ENCODE results near the gene OR5H14. TPM values are rescaled to one million over a fixed set of nuclear protein-coding genes. Genes with fewer than 3 reads are reported as not detected.
"Not testable (repeated sequence)": the region's sequence is repeated elsewhere in the genome, so short reads cannot be mapped to it uniquely, and the experiment has no call there.

Gene OR5H14
- total RNA-seq, 1 experiment from 2014 or later = not detected

DNA sequence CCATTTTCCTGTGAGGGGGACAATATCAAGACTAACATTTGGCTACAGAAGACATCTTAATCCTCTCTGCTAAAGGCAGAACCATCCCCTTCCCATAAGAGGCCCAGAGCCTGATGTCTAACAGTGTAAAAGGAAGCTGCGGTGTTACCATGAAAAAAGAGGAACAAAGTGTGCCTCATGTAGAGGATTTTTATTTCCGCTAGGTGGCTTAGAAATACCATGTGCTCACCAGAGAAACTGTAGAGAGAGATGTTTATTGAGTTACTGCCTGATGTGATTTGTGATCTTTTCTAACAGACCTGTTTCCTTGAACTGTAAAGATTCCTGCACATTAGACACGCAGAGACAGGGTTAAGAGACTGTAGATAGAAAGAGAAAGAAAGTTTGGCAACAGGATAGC lies 41.3 kb downstream of the OR5H14 start:
- H3K79me1 ChIP-seq (ENCODE audit: insufficient read depth, low read depth, low read length, poor library complexity, severe bottlenecking) = no peaks in the 10 kb centered on the region
- H2AK5ac ChIP-seq (ENCODE audit: insufficient read length, low read length) = no peak overlapping the region
- H4K20me1 ChIP-seq (ENCODE audit: control insufficient read depth, insufficient read depth, insufficient read length) = no peaks in the 10 kb centered on the region
- peaks cover 12 to 22% of the 10 kb centered on the region in 2 experiments; a peak in 4 of 5 replicates for H3K9me3 Mint-ChIP-seq
- TF ChIP-seq, protein P1, sequence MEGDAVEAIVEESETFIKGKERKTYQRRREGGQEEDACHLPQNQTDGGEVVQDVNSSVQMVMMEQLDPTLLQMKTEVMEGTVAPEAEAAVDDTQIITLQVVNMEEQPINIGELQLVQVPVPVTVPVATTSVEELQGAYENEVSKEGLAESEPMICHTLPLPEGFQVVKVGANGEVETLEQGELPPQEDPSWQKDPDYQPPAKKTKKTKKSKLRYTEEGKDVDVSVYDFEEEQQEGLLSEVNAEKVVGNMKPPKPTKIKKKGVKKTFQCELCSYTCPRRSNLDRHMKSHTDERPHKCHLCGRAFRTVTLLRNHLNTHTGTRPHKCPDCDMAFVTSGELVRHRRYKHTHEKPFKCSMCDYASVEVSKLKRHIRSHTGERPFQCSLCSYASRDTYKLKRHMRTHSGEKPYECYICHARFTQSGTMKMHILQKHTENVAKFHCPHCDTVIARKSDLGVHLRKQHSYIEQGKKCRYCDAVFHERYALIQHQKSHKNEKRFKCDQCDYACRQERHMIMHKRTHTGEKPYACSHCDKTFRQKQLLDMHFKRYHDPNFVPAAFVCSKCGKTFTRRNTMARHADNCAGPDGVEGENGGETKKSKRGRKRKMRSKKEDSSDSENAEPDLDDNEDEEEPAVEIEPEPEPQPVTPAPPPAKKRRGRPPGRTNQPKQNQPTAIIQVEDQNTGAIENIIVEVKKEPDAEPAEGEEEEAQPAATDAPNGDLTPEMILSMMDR (conservative IDR thresholded peaks at IDR 0.05) = peak; percentile 61
- no peak overlapping the region for H3K4me3 Mint-ChIP-seq
- H3K23me2 ChIP-seq (ENCODE audit: insufficient read length, low read depth, low read length, poor library complexity, severe bottlenecking) = no peaks in the 10 kb centered on the region
- no peak overlapping the region for H2BK5ac ChIP-seq (ENCODE audit: insufficient read length, low read length)
- H3K9ac ChIP-seq (ENCODE audit: extremely low read depth, insufficient read length, low read length) = no peak overlapping the region
- H3K4me1 Mint-ChIP-seq = peaks cover 11 to 31% of the 10 kb centered on the region in 2 experiments
- no peak overlapping the region for H4K5ac ChIP-seq (ENCODE audit: insufficient read length, low read depth, low read length)
- no CpG with 5 or more reads among the region's 3 CpGs for WGBS (ENCODE audit: extremely low coverage, insufficient read length, low lambda C conversion rate)
- H3K56ac ChIP-seq (ENCODE audit: insufficient read length, low read depth, low read length) = no peak overlapping the region
- H4K8ac ChIP-seq (replicated peaks; ENCODE audit: insufficient read length, low read depth, low read length) = no peak overlapping the region
- no peak overlapping the region for H2BK15ac ChIP-seq (ENCODE audit: low read depth, low read length)
- H3K4me2 ChIP-seq (ENCODE audit: insufficient read depth, insufficient read length, low read length) = no peak overlapping the region
- H3K79me2 ChIP-seq (ENCODE audit: insufficient read depth, low read length) = no peaks in the 10 kb centered on the region
- H3K27me3 Mint-ChIP-seq (ENCODE audit: low read depth) = no peaks in the 10 kb centered on the region
- H3K18ac ChIP-seq (ENCODE audit: insufficient read length, low read depth, low read length) = no peak overlapping the region
- no peak overlapping the region for H4K91ac ChIP-seq (ENCODE audit: insufficient read length, low read depth, low read length)
- H2BK120ac ChIP-seq (ENCODE audit: low read depth, low read length, poor library complexity, severe bottlenecking) = no peak overlapping the region
- H3K36me3 Mint-ChIP-seq (ENCODE audit: insufficient read depth in 1 of 3, low read depth in 3 of 3) = peaks cover 14 to 21% (median 15%) of the 10 kb centered on the region in 3 experiments; a peak in 6 of 7 replicates
- no peak overlapping the region for H3T11ph ChIP-seq (ENCODE audit: low read length)
- H3K4me1 ChIP-seq (ENCODE audit: insufficient read depth, low read length) = no peaks in the 10 kb centered on the region
- no peak overlapping the region for H2BK20ac ChIP-seq (ENCODE audit: low read depth, low read length, poor library complexity, severe bottlenecking)
- DNase-seq = peak; percentile 18
- H3K4ac ChIP-seq (ENCODE audit: low read depth, low read length) = no peak overlapping the region
- H3K9me3 ChIP-seq (ENCODE audit: control insufficient read depth, low read depth, low read length) = no peaks in the 10 kb centered on the region
- peak overlapping the region in 1 of 3 experiments; percentile 85; a peak in 1 of 7 replicates for H3K27ac Mint-ChIP-seq
- H2AFZ ChIP-seq (ENCODE audit: low read length) = no peak overlapping the region
- no peak overlapping the region for H3K14ac ChIP-seq (ENCODE audit: insufficient read depth, low read length)
- H3K27ac ChIP-seq (ENCODE audit: insufficient read length, low read depth, low read length) = no peak overlapping the region
- H3K23ac ChIP-seq (ENCODE audit: insufficient read length, low read depth, low read length) = no peak overlapping the region
- H2BK12ac ChIP-seq (ENCODE audit: insufficient read length, low read depth, low read length) = no peak overlapping the region
- no peaks in the 10 kb centered on the region for H3K27me3 ChIP-seq (ENCODE audit: insufficient read depth, low read length)

DNA sequence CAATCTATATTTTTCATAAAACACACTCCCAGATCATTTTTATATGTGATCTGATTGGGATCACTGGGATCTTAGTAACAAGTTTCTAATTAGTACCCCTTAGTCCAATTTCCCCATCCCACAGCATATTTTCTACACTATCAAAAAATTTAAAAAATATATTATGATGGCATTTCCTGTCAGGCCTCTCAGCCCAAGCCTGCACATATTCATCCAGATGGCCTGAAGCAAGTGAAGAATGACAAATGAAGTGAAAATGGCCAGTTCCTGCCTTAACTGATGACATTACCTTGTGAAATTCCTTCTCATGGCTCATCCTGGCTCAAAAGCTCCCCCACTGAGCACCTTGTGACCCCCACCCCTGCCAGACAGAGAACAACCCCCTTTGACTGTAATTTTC lies 43.6 kb downstream of the OR5H14 start:
- not testable (repeated sequence) for H3K27me3 ChIP-seq (ENCODE audit: insufficient read depth, low read length); H3K27me3 Mint-ChIP-seq (ENCODE audit: low read depth); H4K20me1 ChIP-seq (ENCODE audit: control insufficient read depth, insufficient read depth, insufficient read length); H4K8ac ChIP-seq (replicated peaks; ENCODE audit: insufficient read length, low read depth, low read length); H3T11ph ChIP-seq (ENCODE audit: low read length); H3K27ac ChIP-seq (ENCODE audit: insufficient read length, low read depth, low read length); H2BK12ac ChIP-seq (ENCODE audit: insufficient read length, low read depth, low read length); H2BK20ac ChIP-seq (ENCODE audit: low read depth, low read length, poor library complexity, severe bottlenecking); H3K4ac ChIP-seq (ENCODE audit: low read depth, low read length); H2AFZ ChIP-seq (ENCODE audit: low read length); H3K9ac ChIP-seq (ENCODE audit: extremely low read depth, insufficient read length, low read length); H3K14ac ChIP-seq (ENCODE audit: insufficient read depth, low read length); H3K9me3 ChIP-seq (ENCODE audit: control insufficient read depth, low read depth, low read length); H3K23me2 ChIP-seq (ENCODE audit: insufficient read length, low read depth, low read length, poor library complexity, severe bottlenecking); H3K79me1 ChIP-seq (ENCODE audit: insufficient read depth, low read depth, low read length, poor library complexity, severe bottlenecking); H4K91ac ChIP-seq (ENCODE audit: insufficient read length, low read depth, low read length); H4K5ac ChIP-seq (ENCODE audit: insufficient read length, low read depth, low read length); H3K18ac ChIP-seq (ENCODE audit: insufficient read length, low read depth, low read length); H2BK120ac ChIP-seq (ENCODE audit: low read depth, low read length, poor library complexity, severe bottlenecking); H3K27ac Mint-ChIP-seq; H3K4me3 Mint-ChIP-seq; H2AK5ac ChIP-seq (ENCODE audit: insufficient read length, low read length); H3K56ac ChIP-seq (ENCODE audit: insufficient read length, low read depth, low read length); H3K4me2 ChIP-seq (ENCODE audit: insufficient read depth, insufficient read length, low read length); DNase-seq; H2BK5ac ChIP-seq (ENCODE audit: insufficient read length, low read length); H3K23ac ChIP-seq (ENCODE audit: insufficient read length, low read depth, low read length); H3K79me2 ChIP-seq (ENCODE audit: insufficient read depth, low read length); H3K4me1 ChIP-seq (ENCODE audit: insufficient read depth, low read length); H2BK15ac ChIP-seq (ENCODE audit: low read depth, low read length)
- H3K4me1 Mint-ChIP-seq = peaks cover 5 to 19% of the 10 kb centered on the region in 2 experiments
- H3K36me3 Mint-ChIP-seq (ENCODE audit: insufficient read depth in 1 of 3, low read depth in 3 of 3) = peaks cover 14 to 21% (median 15%) of the 10 kb centered on the region in 3 experiments; a peak in 6 of 7 replicates
- H3K9me3 Mint-ChIP-seq = peaks cover 12 to 22% of the 10 kb centered on the region in 2 experiments; a peak in 4 of 5 replicates

All from H9 (cell line).